NCI-H2029 (cell line): Measurements from ENCODE around the gene GOLGA8H.
"Not testable (repeated sequence)": the region's sequence is repeated elsewhere in the genome, so short reads cannot be mapped to it uniquely, and the experiment has no call there.

Experiments used
- DNase-seq: peaks from one replicate; lab custom pipeline; 2025; lab: John Stamatoyannopoulos, UW

Gene GOLGA8H

GRCh38 chr15:30603796-30604195 lies at the start of gene GOLGA8H:
Gene GOLGA8H, plus strand, starts transcription at chr15:30604028. Its CDS starts 98 bp downstream, at chr15:30604126.
- not testable (repeated sequence) for DNase-seq

GRCh38 chr15:30566949-30567348 lies 36.9 kb upstream of the GOLGA8H start:
- DNase-seq: not testable (repeated sequence)

- DNase-seq: not testable (repeated sequence)
These were observed 30.8 kb upstream of the GOLGA8H start for GRCh38 chr15:30573012-30573491.

- not testable (repeated sequence) for DNase-seq
These were observed 24.3 kb upstream of the GOLGA8H start for GRCh38 chr15:30579394-30579970.

- not testable (repeated sequence) for DNase-seq
These were observed 23.1 kb upstream of the GOLGA8H start for GRCh38 chr15:30580716-30581115.

- DNase-seq: not testable (repeated sequence)
These were observed 4.9 kb upstream of the GOLGA8H start for GRCh38 chr15:30598953-30599352.

GRCh38 chr15:30612271-30612670 lies 8.4 kb downstream of the GOLGA8H start:
- not testable (repeated sequence) for DNase-seq

GRCh38 chr15:30621342-30621741 lies 17.5 kb downstream of the GOLGA8H start:
- not testable (repeated sequence) for DNase-seq

GRCh38 chr15:30625436-30626193 lies 21.8 kb downstream of the GOLGA8H start, which contains the start of gene ARHGAP11B:
Gene ARHGAP11B, plus strand, starts transcription at chr15:30626128.
- not testable (repeated sequence) for DNase-seq

- not testable (repeated sequence) for DNase-seq
These were observed 22.4 kb downstream of the GOLGA8H start for GRCh38 chr15:30626194-30626565.

- DNase-seq: not testable (repeated sequence)
These were observed 22.8 kb downstream of the GOLGA8H start for GRCh38 chr15:30626632-30627031.

- no peak for DNase-seq
These were observed 46.4 kb downstream of the GOLGA8H start for GRCh38 chr15:30650012-30650929.

- not testable (repeated sequence) for DNase-seq
These were observed 57.3 kb downstream of the GOLGA8H start for GRCh38 chr15:30661154-30661553.
